Smooth muscle cell of the brain vasculature (primary cell): ENCODE measurements around the gene OCA2.

ENCODE experiments used
- DNase-seq: peaks from one replicate; pipeline ENCODE4 v3.0.0-alpha.2; 2012; ENCODE audit warnings: low read depth, low spot score

OCA2 gene

DNA sequence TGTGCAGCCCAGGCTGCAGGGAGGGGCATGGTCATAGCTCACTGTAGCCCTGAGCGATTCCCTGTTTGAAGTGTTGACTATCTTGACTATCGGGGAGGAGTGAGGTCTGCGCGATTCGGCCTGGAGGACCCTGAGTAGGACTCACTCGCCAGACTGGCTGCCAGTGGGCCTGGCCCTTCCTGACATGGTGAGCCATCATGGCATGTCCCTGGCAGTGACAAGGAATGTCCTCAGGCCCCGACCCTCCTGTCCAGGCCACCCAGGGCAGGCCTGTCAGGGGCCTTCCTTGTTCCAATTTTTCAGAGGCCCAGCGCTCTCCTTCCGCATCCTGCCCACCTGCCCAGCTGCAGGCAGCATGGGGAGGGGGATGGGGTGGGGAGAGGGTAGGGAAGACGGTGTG lies 5.2 kb upstream of the OCA2 start:
- DNase-seq, result no peak

DNA sequence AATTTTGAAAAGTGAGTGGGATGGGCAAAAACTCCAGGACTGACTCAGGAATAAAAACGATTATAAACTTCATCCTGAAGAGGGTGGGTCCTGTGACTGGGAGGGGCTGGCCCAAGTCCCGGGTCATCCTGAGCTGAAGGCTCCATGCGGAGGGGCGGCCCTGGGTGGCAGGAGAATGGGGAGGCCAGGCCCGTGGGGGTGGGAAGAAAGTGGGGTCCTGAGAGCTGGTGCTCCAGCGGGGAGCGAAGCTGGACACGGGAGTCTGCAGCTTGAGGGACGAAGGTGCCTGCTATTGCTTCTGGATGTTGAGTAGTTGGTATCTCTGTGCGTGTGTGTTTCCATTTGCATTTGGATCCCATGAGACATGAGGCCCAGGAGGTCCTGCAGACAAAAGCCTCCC lies 4.7 kb upstream of the OCA2 start:
- no peak for DNase-seq

GRCh38 chr15:28101983-28102441 lies 2.9 kb upstream of the OCA2 start:
- DNase-seq, result no peak

GRCh38 chr15:28101201-28101600 lies 2.1 kb upstream of the OCA2 start:
- DNase-seq, result no peak

DNA sequence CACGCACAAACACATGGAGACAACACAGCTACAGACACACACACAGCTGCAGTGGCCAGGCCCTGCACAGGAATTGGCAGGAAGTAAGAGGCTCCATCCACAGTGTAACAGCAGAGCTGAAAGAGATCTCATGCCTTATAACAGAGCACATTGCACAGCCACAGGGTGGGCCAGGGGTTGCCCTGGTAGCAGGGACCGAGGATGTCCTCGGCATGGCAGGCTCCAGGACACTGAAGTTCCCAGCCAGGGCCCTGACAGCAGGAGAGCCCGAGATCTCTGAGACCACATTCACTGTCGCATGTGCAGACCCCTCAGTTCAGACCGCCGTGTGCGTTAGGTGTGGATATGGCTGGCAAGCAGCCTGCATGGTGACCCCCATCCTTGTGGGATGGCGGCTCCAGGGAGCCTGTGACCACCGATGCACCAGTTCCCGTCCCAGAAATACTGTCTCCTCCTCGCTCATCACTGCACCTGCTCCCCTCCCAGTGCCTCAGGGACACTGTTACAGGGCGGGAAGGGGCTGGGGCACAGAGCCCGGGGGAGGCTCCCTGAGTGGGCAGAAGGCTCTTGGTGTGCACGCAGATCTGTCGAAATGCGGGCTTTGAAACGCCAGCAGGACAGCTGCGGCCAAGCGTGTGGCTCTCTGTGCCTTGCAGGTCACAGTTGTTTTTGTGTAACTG lies 1.5 kb upstream of the OCA2 start:
- no peak for DNase-seq

GRCh38 chr15:28099555-28100140 lies 533 bp upstream of the OCA2 start:
- no peak for DNase-seq

GRCh38 chr15:28098360-28098765 lies 752 bp downstream of the OCA2 start:
- DNase-seq, result no peak

DNA sequence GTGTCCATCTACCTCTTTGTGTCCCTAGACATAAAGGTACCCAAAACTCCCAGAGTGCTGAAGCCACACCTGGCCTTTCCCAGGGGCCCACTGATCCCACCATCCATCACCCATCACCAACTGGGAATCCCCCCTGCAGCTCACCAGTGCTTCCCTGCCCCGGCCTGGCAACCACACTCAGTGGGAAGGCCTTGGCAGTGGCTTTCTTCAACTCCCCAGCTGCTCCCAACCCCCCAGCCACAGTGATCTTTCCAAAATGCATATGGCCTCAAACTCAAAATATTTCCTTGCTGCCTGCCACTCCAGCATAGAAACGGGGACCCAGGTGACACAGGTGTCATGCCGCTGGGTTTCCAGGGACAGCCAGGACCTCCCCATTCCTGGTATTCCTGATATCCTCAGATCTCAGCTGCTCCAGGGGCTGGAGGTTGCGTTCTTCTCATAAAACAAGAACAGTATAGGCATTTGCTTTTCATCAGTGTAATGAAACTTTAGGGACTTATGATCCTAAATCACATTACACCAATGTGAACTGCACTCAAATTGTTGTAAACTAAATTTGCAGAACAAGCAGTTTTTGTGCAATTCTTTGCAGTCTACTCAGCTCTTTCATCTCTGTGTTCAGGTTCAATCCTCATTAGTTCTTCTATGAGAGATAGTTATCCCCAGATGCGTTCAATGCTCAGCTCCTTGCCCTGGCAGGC lies 1.3 kb downstream of the OCA2 start:
- no peak for DNase-seq

GRCh38 chr15:28096670-28097431 lies 2.3 kb downstream of the OCA2 start:
- DNase-seq, result no peak

GRCh38 chr15:28096411-28096669 lies 2.8 kb downstream of the OCA2 start:
- DNase-seq, result no peak

DNA sequence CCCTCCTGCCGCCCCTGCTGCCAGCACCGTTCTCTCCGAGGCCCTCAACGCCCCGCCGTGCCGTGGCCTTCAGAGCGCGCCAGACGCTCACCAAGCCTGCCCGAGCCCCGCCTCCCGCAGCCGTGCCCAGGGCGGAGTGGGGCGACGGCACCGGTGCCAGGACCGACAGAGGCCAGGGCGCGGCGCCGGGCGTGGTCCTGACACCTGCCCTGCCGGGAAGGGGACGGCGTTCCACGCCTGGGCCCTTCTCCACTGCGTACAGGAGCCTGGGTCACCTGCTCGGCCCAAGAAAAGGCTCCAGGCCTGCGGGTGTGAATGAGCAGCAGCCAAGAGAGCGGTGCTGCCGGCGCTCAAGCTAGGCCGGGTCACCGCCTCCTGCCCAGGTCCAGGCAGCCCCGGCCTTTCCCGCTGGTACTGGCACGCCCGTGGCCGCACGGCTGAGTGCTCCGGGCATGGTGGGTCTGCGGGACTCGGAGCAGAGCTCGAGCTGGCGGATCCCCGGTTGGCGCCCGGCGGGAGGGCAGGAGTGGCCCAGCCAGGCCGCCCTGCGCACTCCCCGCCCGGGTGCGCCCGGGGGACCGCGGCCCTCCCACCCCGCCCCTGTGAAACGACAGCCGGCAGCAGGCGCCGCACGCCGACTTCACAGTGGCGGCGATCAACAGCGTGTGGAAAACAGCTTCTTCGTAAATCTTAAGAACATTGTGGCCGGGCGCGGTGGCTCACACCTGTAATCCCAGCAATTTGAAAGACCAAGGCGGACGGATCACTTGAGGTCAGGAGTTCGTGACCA lies 4.2 kb downstream of the OCA2 start:
- no peak for DNase-seq

- DNase-seq, result no peak
Measured at GRCh38 chr15:28093752-28094535, 5.2 kb downstream of the OCA2 start.

- DNase-seq, result no peak
Measured at GRCh38 chr15:28091313-28091712, 7.8 kb downstream of the OCA2 start.

- DNase-seq, result no peak
Measured at GRCh38 chr15:28086175-28086703, 12.9 kb downstream of the OCA2 start.

DNA sequence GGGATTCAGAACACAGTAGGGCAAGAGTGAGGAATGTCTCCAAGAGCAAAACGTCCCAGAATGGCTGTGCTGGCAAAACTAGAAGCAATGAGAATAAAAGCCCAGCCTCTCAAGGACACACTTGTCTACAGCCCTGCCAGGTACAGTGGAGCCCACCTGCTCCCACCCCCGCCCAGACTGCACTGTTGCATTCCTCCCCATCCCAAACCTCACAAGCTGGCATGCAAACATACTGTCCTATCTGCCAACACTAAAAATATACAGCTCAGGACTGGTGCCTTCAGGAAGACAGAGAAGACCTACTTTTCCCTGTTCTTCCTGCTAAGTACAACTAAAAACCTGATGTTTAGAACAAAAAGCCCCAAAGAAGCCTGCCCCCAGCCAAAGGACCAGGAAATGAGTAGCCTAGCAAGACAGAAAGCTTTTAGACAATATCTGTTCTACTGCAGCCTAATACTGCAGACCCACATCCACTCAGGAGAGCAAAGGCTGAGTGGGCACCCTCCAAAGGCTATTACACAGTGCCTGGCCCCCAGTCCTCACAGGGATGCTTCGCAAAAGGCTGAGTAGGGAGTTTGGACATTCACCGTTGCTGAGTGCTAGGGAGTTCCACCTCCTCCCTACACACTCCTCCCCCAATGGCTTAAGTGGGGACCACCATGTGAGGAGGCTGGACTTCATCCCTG lies 13.5 kb downstream of the OCA2 start:
- DNase-seq, result no peak

- DNase-seq, result no peak
Measured at GRCh38 chr15:28084547-28084946, 14.6 kb downstream of the OCA2 start.

GRCh38 chr15:28082891-28083684 lies 16.0 kb downstream of the OCA2 start:
- no peak for DNase-seq

GRCh38 chr15:28081594-28081993 lies 17.5 kb downstream of the OCA2 start:
- no peak for DNase-seq

DNA sequence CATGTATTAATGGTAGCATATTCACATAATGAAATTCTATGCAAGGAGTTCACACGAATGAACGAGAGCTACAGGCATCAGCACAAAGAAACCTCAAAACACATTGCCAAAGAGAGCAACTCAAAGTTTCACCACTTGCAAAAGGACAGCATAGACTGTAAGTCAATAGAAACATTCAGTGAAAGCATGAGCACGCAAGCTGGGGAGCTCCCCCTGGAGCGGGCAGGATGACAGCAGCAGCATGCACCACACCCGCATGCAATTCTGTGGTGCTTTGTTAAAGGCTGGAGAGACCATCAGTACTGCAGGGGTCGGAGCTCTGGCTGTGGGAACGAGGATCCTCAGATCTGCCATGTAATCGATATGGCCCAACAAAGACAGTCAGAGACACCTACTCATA lies 18.7 kb downstream of the OCA2 start:
- DNase-seq, result no peak
